HG03378 (cell line): ENCODE data around the gene GJA10.
A peak's percentile ranks its signal among the peaks of the same experiment; 100 is the strongest.
"Not testable (repeated sequence)": the region's sequence is repeated elsewhere in the genome, so short reads cannot be mapped to it uniquely, and the experiment has no call there.

Experiments
- ATAC-seq: cut with Tn5 transposase; IDR thresholded peaks from one replicate; pipeline ENCODE4 v1.9.1; 2021; ENCODE audit warnings: mild to moderate bottlenecking, moderate library complexity; ENCODE audit not compliant: unreplicated experiment

Gene GJA10

GRCh38 chr6:89894169-89894568, at the start of gene GJA10:
TSS of gene GJA10 (plus strand) at chr6:89894469. CDS start at chr6:89894469, 0 bp downstream.
- no peak for ATAC-seq

DNA sequence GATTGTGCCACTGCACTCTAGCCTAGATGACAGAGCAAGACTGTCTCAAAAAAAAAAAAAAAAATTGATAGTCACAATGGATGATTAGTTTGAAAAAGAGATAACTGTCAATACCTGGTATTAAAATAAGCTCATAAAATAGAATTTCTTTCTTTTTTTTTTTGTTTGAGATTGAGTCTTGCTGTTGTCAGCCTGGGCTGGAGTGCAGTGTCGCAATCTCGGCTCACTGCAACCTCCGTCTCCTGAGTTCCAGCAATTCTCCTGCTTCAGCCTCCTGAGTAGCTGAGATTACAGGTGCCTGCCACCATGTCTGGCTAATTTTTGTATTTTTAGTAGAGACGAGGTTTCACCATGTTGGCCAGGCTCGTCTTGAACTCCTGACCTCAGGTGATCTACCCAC, 46.8 kb upstream of the GJA10 start:
- not testable (repeated sequence) for ATAC-seq

- no peak for ATAC-seq
Observed at GRCh38 chr6:89853068-89853467, 41.2 kb upstream of the GJA10 start.

GRCh38 chr6:89858041-89858440, 36.2 kb upstream of the GJA10 start:
- ATAC-seq, result no peak

GRCh38 chr6:89859744-89860143, 34.5 kb upstream of the GJA10 start:
- peak; percentile 64 for ATAC-seq

- ATAC-seq, result peak; percentile 66
Observed at GRCh38 chr6:89862273-89862672, 32.0 kb upstream of the GJA10 start.

- no peak for ATAC-seq
Observed at GRCh38 chr6:89862698-89863097, 31.6 kb upstream of the GJA10 start.

- ATAC-seq, result no peak
Observed at GRCh38 chr6:89866024-89866678, 28.1 kb upstream of the GJA10 start.

DNA sequence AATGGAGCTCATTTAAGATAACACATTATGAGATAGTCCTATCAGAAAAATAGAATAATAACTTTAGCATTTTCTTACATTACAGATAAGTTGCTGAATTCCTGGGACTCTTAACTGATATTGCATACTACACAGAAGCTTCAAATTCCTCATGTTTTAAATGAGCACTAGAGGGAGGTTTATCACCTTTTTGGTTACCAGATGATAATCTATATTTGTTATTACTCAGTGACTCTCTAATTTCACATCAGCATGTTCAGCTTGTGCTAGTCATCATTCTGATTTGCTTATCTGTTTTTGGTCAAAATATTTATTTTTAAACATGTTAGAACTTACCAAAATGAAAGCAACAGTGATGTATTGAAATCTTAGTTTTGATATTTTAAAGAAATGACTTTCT, 20.5 kb upstream of the GJA10 start:
- no peak for ATAC-seq

GRCh38 chr6:89874438-89874837, 19.8 kb upstream of the GJA10 start:
- no peak for ATAC-seq

GRCh38 chr6:89886378-89887120, 7.7 kb upstream of the GJA10 start:
- no peak for ATAC-seq

DNA sequence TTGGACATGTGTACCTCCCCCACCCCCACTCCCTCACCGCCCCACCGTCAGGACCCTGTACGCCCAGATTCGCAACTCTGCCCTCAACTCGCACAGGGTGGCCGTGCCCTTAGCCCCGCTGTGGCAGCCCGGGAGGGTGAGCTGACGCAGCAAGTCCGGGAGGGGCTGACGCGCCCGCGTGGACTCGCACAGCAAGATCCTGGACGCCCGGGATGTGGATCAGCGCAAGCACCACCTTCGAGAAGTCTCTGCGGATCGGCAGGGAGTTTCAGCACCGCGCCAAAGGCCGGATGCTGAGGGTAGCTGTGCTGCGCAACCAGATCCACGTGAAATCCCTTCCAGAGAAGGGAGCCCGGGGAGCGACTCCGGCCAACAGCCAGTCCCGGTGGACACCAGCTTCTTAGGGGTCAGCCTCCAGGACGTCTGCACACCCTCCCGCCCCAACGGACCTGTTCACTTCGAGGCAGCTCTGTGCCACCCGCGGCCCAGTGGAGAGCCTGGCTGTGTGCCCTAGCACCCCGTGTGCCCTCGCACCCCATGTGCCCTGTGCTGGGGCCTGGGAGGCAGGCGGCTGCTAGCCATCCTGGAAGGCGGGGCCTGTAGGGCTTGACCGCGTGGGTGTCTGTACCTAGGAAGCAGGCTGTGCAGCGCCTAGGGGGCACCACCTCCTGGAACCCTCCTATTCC, 6.7 kb upstream of the GJA10 start:
- no peak for ATAC-seq

DNA sequence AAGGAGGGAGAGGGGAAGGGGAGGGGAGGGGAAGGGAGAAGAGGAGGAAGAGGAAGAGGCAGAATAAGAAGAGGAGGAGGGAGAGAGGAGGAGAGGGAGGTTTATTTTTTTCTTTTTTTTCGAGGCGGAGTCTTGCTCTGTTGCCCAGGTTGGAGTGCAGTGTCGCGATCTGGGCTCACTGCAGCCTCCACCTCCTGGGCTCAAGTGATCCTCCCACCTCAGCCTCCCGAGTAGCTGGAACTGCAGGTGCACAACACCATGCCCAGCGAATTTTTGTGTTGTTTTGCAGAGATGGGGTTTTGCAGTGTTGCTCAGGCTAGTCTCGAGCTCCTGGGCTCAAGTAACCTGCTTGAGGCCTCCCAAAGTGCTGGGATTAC, 6.1 kb upstream of the GJA10 start:
- no peak for ATAC-seq

- no peak for ATAC-seq
Observed at GRCh38 chr6:89888871-89889270, 5.4 kb upstream of the GJA10 start.

DNA sequence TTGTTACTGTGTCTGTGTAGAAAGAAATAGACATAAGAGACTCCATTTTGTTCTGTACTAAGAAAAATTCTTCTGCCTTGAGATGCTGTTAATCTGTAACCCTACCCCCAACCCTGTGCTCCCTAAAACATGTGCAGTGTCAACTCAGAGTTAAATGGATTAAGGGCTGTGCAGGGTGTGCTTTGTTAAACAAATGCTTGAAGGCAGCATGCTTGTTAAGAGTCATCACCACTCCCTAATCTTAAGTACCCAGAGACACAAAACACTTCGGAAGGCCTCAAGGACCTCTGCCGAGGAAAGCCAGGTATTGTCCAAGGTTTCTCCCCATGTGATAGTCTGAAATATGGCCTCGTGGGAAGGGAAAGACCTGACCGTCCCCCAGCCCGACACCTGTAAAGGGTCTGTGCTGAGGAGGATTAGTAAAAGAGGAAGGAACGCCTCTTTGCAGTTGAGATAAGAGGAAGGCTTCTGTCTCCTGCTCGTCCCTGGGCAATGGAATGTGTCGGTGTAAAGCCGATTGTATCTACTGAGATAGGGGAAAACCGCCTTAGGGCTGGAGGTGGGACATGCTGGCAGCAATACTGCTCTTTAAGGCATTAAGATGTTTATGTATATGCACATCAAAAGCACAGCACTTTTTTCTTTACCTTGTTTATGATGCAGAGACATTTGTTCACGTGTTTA, 3.3 kb upstream of the GJA10 start:
- ATAC-seq, result not testable (repeated sequence)

- ATAC-seq, result not testable (repeated sequence)
Observed at GRCh38 chr6:89892577-89892976, 1.7 kb upstream of the GJA10 start.

- ATAC-seq, result no peak
Observed at GRCh38 chr6:89895276-89895874, 1.1 kb downstream of the GJA10 start.

DNA sequence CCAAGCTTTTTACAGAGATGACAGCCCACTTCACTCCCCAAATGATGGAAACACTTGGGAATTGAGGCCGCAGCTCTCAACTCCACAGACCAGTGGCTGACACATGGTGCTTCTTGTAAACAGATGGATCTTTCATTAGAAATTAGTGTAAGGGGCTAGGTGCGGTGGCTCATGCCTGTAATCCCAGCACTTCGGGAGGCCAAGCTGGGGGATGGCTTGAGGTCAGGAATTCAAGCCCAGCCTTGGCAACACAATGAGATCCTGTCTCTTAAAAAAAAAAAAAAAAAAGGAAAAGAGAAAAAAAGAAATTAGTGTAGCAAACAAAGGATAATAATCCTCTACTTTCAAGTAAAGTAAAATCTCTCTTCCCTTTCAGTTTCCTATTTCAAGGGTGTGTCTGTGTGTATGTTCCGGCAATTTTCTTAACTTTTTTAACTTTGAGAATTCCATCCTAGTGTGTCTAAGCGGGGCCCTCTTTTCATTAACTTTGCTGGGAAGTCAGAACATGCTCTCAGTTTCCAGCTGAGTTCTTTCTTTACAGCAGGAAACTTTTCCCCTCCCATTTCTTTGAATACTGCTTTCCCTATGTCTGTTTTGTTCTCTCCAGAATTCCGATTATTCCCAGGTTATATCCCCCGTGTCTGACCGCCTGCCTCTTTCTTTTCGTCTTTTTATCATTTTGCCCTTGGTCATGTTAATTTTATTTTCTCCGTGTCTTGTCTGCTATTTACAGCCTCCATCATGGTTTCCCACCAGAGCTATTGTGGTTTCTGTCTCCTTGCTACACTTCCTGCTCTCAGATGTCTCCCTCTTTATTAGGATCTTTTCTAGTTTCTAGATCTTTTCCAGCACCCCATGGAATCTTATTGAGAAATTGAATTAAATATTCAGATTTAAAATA, 16.0 kb downstream of the GJA10 start:
- not testable (repeated sequence) for ATAC-seq

- ATAC-seq, result no peak
Observed at GRCh38 chr6:89910902-89911240, 16.6 kb downstream of the GJA10 start.
